Caki2 (cell line): ENCODE measurements around the gene PALS2. TPM values are rescaled to one million over a fixed set of nuclear protein-coding genes. Genes with fewer than 3 reads are reported as not detected.

Source experiments
- DNase-seq: peaks from one replicate; pipeline ENCODE4 v3.0.0-alpha.2; 2015; ENCODE audit warnings: low read depth
- in situ Hi-C: cut with HindIII; loops from 2 replicates; pipeline ENCODE4 v1.10.0; 2016; ENCODE audit warnings: low sequenced_read_pairs, low pct_unique_long_range_greater_than_20kb, mixed read lengths
- total RNA-seq: library from RNA; depleted of rRNA; stranded (reverse); fragments of >200 nt; shearing (Covaris generic); gene quantifications from 2 replicates; pipeline ENCODE4 v1.2.3, GENCODE V29; 2014; ENCODE audit warnings: low replicate concordance; rRNA removed

PALS2 gene, protein sequence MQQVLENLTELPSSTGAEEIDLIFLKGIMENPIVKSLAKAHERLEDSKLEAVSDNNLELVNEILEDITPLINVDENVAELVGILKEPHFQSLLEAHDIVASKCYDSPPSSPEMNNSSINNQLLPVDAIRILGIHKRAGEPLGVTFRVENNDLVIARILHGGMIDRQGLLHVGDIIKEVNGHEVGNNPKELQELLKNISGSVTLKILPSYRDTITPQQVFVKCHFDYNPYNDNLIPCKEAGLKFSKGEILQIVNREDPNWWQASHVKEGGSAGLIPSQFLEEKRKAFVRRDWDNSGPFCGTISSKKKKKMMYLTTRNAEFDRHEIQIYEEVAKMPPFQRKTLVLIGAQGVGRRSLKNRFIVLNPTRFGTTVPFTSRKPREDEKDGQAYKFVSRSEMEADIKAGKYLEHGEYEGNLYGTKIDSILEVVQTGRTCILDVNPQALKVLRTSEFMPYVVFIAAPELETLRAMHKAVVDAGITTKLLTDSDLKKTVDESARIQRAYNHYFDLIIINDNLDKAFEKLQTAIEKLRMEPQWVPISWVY
- 58.6 and 60.2 TPM in 2 replicates for total RNA-seq

- peak; percentile 88 for DNase-seq
- in situ Hi-C loops = no loop called here
Measured at GRCh38 chr7:24572997-24573553, at the start of gene PALS2. Gene PALS2, plus strand, starts transcription at chr7:24573452. Its CDS starts 50,216 bp downstream, at chr7:24623668.

DNA sequence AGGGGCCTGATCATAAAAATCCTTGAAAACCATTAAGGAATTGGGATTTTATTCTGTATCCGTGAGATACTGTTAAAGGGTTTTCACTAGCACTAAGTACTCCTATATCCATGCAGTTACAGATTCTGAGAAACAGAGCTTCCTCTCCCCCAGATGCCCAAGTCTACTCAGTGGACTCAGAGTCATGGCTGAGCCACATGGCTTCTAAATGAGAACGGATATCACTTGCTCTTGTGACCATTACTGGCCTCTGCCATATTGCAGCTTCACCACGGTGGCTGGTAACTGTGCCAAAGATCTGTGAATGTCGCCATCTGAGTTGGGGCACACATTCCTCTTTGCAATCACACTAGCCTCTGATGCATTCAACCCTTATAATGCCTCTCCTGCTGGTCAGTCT lies 42.0 kb upstream of the PALS2 start:
- in situ Hi-C loops = no loop called here
- no peak for DNase-seq

- in situ Hi-C loops = no loop called here
- DNase-seq = no peak
Measured at GRCh38 chr7:24536682-24537081, 36.6 kb upstream of the PALS2 start.

DNA sequence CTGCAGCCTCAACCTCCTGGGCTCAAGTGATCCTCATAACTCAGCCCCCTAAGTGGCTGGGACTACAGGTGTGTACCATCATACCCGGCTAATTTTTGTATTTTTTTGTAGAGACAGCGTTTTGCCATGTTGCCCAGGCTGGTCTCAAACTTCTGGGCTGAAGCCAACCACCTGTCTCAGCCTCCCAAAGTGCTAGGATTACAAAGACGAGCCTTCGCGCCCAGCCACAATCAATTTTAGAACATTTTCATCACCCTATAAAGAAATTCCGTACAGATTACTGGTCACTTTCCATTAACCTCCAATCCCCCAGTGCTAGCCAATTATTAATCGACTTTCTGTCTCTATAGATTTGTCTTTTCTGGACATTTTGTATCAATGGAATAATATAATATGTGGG lies 32.3 kb upstream of the PALS2 start:
- in situ Hi-C loops = no loop called here
- no peak for DNase-seq

DNA sequence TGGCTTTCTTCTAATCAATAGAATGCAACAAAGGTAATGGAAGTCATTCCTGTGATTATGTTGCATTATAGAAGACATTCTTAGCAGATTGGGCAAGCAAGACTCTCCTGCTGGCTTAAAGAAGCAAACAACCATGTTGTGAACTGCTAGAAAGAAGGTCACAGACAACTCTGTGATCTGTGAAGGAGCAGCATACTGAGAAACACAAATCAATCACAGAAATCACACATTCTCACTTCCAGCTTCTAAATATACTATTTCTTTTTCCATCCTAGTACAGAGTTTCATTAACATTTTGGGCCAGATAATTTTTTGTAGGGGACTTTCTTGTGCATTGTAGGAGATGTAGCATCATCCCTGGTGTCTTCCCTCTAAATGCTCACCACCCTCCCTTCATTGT lies 28.0 kb upstream of the PALS2 start:
- no peak for DNase-seq
- in situ Hi-C loops = no loop called here

GRCh38 chr7:24548390-24548789 lies 24.9 kb upstream of the PALS2 start:
- in situ Hi-C loops = no loop called here
- DNase-seq = no peak

DNA sequence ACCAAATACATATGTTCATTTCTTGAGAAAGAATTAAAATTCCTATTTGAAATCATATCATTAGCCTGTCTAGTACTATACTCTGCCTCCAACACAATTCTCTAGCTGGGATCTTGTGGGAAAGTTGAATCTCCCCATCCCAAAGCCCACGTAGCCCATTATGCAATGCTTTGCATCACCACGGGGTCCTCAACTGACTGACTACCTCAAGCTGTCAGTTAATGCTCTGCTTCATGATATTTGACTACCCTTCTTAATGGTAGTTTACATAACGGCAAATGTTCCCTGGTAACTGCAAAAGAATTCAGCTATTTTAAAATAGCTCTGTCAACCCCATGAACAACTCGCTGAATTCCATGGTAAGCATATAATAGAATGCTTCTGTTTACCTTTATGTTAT lies 23.3 kb upstream of the PALS2 start:
- in situ Hi-C loops = no loop called here
- no peak for DNase-seq

GRCh38 chr7:24555184-24555583 lies 18.1 kb upstream of the PALS2 start:
- no peak for DNase-seq
- in situ Hi-C loops = no loop called here

DNA sequence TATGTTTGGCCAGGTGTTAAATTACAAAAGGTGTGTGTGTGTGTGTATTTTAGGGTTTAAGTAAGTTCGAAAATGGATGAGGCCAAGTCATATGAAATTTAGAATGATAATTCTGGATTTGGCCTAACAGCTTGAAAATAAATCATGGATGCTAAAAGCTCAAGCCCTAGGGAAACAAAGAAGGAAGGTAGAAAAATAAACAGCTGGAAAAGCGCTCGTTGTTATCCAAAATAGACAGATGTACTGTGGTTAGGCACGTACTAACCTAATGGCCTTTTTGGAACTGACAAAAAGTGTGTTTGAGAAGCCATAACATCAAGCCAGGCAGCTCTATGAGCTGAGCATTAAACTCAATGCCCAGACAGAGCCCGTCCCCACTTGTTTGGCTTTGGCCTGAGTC lies 17.5 kb upstream of the PALS2 start:
- in situ Hi-C loops = no loop called here
- DNase-seq = no peak

DNA sequence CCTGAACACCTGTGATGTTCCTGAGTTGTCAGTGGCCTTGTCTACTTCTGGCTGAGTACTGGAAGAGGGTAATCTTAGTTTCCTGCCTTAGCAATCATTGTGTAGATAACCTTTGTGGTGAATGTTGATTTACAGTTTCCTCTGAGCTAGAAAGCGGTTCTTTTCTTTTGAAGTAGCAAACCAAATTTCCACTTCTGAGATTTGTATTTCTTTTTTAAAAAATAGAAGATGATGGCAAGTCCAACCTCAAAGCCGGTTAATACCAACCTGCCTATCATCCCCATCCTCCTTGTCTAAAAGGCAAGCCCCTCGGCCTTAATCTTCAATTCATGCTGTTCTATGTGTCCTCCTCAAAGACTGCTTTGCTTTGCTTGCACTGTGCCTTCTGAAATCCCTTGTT lies 12.5 kb upstream of the PALS2 start:
- no peak for DNase-seq
- in situ Hi-C loops = no loop called here

DNA sequence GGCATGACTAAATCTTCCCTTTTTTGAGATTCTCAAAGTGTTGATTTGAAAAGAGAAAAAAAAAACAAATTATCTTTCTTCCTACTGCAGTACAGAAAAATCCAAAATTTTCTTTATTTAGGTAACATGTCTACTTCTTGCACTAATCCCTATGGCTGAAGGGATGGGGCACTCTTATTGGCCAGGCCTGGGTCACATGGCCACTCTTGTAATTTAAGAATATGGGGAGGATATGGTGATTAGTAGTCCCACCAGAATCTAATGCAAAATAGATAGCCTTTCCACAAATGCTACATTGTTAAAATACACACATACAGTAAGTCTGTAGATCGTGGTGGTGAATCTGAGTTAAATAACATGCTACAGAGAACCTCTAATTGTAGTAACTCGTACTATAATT lies 7.0 kb upstream of the PALS2 start:
- no peak for DNase-seq
- in situ Hi-C loops = no loop called here

GRCh38 chr7:24570983-24571382 lies 2.3 kb upstream of the PALS2 start:
- in situ Hi-C loops = no loop called here
- no peak for DNase-seq

DNA sequence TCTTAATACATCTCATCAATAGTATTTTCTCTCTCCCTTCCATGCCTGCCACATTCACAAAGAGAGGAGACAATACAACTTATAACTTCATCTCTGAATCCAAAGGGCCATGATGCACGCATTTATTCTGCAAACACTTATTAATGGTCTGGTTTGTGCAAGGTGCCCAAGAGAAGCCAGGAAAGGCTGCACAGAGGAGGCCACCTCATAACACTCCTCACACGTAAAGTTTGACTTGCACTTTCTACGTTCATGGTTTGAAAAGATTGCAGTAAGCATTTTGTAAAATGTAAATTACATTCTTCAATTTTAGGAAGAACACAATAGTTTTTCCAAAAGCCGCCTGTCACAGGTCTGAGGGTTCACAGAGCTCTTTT lies 1.2 kb upstream of the PALS2 start:
- in situ Hi-C loops = no loop called here
- DNase-seq = no peak

DNA sequence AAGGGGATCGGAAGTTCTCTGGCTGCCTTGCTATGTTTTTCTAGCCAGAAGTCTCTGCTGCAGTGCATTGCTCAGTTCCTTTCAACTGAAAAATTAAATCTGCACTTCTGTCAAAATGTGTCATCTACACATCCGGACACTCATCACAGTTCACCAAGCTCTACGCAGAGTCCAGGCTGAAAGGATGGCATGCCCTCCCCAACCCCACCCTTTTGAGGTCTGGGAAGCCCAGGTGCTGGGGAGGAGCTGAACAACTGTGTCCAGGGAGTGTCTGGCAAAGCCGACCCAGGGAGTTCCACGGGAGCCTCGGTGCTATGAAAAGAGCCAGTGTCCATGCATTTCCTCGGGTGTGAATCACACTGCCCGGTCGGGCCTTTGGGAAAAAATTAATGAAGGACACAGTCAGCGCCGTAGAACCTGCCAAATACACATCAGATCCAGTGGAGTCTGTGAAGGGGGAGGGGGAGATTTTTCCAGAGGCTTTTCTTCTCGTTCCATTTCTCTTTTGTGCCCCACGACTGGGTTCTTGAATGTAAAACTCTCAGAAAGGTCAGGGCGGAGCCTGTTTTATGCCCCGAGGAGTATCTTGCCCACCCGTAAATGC lies 757 bp upstream of the PALS2 start:
- DNase-seq = no peak
- in situ Hi-C loops = no loop called here

DNA sequence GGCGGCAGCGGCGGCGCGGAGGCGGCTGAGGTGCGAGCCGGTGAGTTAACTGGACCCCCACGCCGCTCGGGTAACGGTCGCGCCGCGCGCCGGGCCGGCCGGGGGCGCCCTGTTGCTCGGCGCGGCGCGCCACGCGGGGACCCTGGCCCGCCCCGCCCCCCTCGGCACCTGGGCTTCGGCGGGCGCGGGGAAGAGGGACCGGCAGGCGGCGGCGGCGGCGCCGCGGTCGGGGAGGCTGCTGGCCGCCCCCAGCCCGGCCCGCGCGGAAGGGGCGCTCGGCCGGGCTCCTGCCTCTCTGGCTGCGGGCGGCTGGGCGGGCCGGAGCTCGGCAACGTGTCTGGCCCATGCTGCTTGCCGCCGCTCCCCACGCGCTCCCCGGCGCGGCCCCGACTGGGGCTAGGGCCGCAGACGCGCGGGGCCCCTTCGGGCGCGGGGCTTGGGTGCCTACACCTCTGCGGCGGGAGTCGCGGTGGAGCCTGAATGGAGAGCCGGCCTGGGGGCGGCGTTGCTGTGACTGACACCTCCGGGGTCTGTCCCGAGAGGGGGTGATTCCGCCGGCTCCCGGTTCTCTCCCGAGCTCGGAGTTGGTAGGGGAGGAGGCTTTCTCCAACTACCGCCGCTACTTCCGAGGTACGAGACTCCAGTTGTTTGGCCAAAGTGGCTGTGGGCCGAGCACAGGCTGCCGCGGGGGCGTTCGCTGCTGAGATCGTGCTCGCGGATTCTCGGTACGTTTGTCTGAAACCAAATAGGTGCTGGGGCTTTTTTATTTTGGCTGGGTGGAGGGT lies 494 bp downstream of the PALS2 start:
- in situ Hi-C loops = no loop called here
- peak; percentile 61 for DNase-seq

- in situ Hi-C loops = no loop called here
- no peak for DNase-seq
Measured at GRCh38 chr7:24574386-24574785, 1.1 kb downstream of the PALS2 start.

GRCh38 chr7:24574950-24575349 lies 1.7 kb downstream of the PALS2 start:
- no peak for DNase-seq
- in situ Hi-C loops = no loop called here

GRCh38 chr7:24576171-24577025 lies 3.1 kb downstream of the PALS2 start:
- peak; percentile 71 for DNase-seq
- in situ Hi-C loops = no loop called here
